HUES6 (cell line): ENCODE data around the gene ATF4.
A peak's percentile ranks its signal among the peaks of the same experiment; 100 is the strongest.
"Not testable (repeated sequence)": the region's sequence is repeated elsewhere in the genome, so short reads cannot be mapped to it uniquely, and the experiment has no call there.

Source experiments
- H3K27ac ChIP-seq: 2 replicates; pipeline ENCODE4 v1.7.0; 2013; ENCODE audit warnings: low read depth, mild to moderate bottlenecking, low read length, inconsistent platforms
- H3K27me3 ChIP-seq: 2 replicates; pipeline ENCODE4 v1.6.1; 2013; ENCODE audit warnings: low read length; ENCODE audit not compliant: control insufficient read depth, insufficient read depth
- H3K36me3 ChIP-seq: 2 replicates; pipeline ENCODE4 v1.6.1; 2013; ENCODE audit warnings: low read length; ENCODE audit not compliant: control insufficient read depth, insufficient read depth
- H3K4me1 ChIP-seq: 2 replicates; pipeline ENCODE4 v1.6.1; 2013; ENCODE audit warnings: low read length; ENCODE audit not compliant: control insufficient read depth, insufficient read depth
- H3K4me3 ChIP-seq: 2 replicates; pipeline ENCODE4 v1.5.1; 2013; ENCODE audit warnings: low read depth, low read length
- H3K9ac ChIP-seq: one replicate; pipeline ENCODE4 v1.6.1; 2013; ENCODE audit warnings: mild to moderate bottlenecking, low read length
- H3K9me3 ChIP-seq: 2 replicates; pipeline ENCODE4 v1.6.1; 2013; ENCODE audit warnings: low read depth, low read length; ENCODE audit not compliant: control insufficient read depth, insufficient read depth

Gene ATF4

GRCh38 chr22:39500101-39500500, 20.3 kb upstream of the ATF4 start:
- H3K27me3 ChIP-seq = peaks cover 22% of the 10 kb centered on the region
- no peak overlapping the region for H3K27ac ChIP-seq
- no peak overlapping the region for H3K4me3 ChIP-seq
- H3K9ac ChIP-seq = no peak overlapping the region
- peaks cover 19% of the 10 kb centered on the region for H3K4me1 ChIP-seq
- no peaks in the 10 kb centered on the region for H3K9me3 ChIP-seq
- H3K36me3 ChIP-seq = peaks cover 13% of the 10 kb centered on the region

- no peak overlapping the region for H3K9ac ChIP-seq
- no peaks in the 10 kb centered on the region for H3K9me3 ChIP-seq
- peaks cover 19% of the 10 kb centered on the region for H3K4me1 ChIP-seq
- H3K36me3 ChIP-seq = peaks cover 28% of the 10 kb centered on the region
- peaks cover 37% of the 10 kb centered on the region for H3K27me3 ChIP-seq
- peak overlapping the region; percentile 82 for H3K4me3 ChIP-seq
- H3K27ac ChIP-seq = no peak overlapping the region
These were observed 18.7 kb upstream of the ATF4 start for GRCh38 chr22:39501644-39502108.

GRCh38 chr22:39502109-39502788, 18.1 kb upstream of the ATF4 start, which contains the start of gene MIEF1:
TSS of gene MIEF1 (plus strand) at chr22:39502290. CDS start at chr22:39511295, 9,005 bp downstream.
- Histone ChIP-seq H3K4me3 (peak within 1 kb of the TSS; percentile 82), H3K9me3 (no peaks in the 10 kb centered on the region), H3K9ac (peak within 1 kb of the TSS; percentile 85), H3K36me3 (peaks cover 33% of the 10 kb centered on the region), H3K27me3 (peaks cover 41% of the 10 kb centered on the region), H3K27ac (no peak within 1 kb of the TSS), H3K4me1 (peaks cover 19% of the 10 kb centered on the region)

DNA sequence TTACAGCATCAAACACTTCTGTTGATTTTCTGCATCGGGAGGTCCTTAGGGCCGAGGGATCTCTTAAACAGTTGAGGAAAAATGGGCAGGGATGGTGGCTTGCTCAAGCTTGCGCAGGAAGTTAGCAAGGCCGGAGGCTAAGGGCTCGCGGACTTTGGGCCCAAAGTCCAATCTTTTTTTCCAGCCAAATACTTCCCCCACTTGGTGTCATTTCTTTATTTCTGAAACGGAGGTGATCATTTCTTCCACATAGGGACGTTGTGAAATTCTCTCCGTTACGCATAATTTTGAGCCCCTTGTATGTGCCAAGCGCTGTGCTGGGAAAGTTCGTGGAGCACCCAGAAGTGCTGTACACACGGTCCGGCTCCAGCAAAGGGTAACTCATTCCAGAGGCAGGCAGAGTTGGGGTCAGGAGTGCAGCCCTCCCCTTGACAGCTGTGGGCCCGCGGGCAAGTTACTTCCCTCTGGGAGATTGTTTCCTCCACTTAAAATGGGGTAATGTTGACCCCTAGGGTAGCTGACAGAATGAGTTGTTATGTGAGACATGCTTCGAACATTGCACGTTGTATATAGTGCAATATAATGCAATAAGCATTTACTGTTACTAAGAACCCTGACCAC, 17.5 kb upstream of the ATF4 start:
- H3K27me3 ChIP-seq = peaks cover 43% of the 10 kb centered on the region
- H3K4me1 ChIP-seq = peaks cover 19% of the 10 kb centered on the region
- no peak overlapping the region for H3K27ac ChIP-seq
- no peaks in the 10 kb centered on the region for H3K9me3 ChIP-seq
- peak overlapping the region; percentile 85 for H3K9ac ChIP-seq
- peaks cover 36% of the 10 kb centered on the region for H3K36me3 ChIP-seq
- H3K4me3 ChIP-seq = peak overlapping the region; percentile 82

- Histone ChIP-seq H3K4me3 (peak overlapping the region; percentile 82; the same call in 1 of the 2 replicates), H3K27ac (no peak overlapping the region), H3K27me3 (peaks cover 45% of the 10 kb centered on the region), H3K36me3 (peaks cover 43% of the 10 kb centered on the region), H3K9me3 (no peaks in the 10 kb centered on the region), H3K4me1 (peaks cover 18% of the 10 kb centered on the region), H3K9ac (no peak overlapping the region)
These were observed 16.7 kb upstream of the ATF4 start for GRCh38 chr22:39503630-39504029.

- Histone ChIP-seq H3K36me3 (peaks cover 45% of the 10 kb centered on the region), H3K27me3 (peaks cover 46% of the 10 kb centered on the region), H3K27ac (no peak overlapping the region), H3K9me3 (no peaks in the 10 kb centered on the region), H3K9ac (no peak overlapping the region), H3K4me3 (no peak overlapping the region), H3K4me1 (peaks cover 17% of the 10 kb centered on the region)
These were observed 16.3 kb upstream of the ATF4 start for GRCh38 chr22:39504071-39504470.

GRCh38 chr22:39507021-39507420, 13.3 kb upstream of the ATF4 start:
- H3K9ac ChIP-seq, H3K4me1 ChIP-seq, H3K4me3 ChIP-seq, H3K27ac ChIP-seq, H3K9me3 ChIP-seq: not testable (repeated sequence)
- peaks cover 69% of the 10 kb centered on the region for H3K27me3 ChIP-seq
- H3K36me3 ChIP-seq = peaks cover 69% of the 10 kb centered on the region

DNA sequence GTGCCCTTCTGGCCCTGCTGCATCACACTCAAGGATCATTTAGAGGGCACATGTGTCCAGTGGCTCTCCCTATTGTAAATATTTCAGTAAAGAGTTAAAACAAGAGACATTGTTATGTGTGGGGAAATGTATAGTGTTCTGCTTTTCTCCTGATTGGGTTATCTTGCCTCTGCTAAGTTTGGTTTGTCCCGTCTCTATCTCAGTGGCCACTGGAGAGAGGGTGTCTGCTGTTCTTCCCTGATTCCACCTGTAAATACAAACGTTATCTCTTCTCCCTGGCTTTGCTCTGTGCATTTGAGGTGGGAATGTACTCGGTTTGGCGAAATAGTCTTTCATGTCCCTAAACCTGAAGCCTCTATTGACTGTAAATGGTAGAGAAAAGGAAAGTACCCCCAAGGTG, 12.0 kb upstream of the ATF4 start:
- H3K36me3 ChIP-seq = peaks cover 80% of the 10 kb centered on the region
- no peaks in the 10 kb centered on the region for H3K9me3 ChIP-seq
- H3K27me3 ChIP-seq = peaks cover 76% of the 10 kb centered on the region
- H3K27ac ChIP-seq = no peak overlapping the region
- no peak overlapping the region for H3K9ac ChIP-seq
- H3K4me1 ChIP-seq = 0 out of 2 replicates have a peak, but pooled peaks cover under 1% of the 10 kb centered on the region
- H3K4me3 ChIP-seq = no peak overlapping the region

- H3K4me3 ChIP-seq = no peak overlapping the region
- no peaks in the 10 kb centered on the region for H3K4me1 ChIP-seq
- H3K27ac ChIP-seq = no peak overlapping the region
- no peak overlapping the region for H3K9ac ChIP-seq
- no peaks in the 10 kb centered on the region for H3K9me3 ChIP-seq
- H3K36me3 ChIP-seq = peaks cover 84% of the 10 kb centered on the region
- H3K27me3 ChIP-seq = peaks cover 79% of the 10 kb centered on the region
These were observed 9.7 kb upstream of the ATF4 start for GRCh38 chr22:39510529-39511149.

DNA sequence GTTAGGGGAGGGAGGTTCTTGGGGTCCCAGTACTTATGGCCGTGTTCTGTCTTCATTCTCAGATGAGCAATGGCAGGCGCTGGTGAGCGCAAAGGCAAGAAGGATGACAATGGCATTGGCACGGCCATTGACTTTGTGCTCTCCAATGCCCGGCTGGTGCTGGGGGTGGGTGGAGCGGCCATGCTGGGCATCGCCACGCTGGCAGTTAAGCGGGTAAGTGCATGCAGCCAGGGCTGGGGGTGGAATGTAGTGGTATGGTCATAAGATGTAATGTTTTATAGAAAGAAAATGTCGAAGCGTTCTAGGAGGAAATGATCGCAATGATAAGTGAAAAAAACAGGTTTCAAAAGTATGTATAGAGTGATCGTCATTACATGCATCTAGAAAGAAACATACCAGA, 9.1 kb upstream of the ATF4 start:
- no peak overlapping the region for H3K4me3 ChIP-seq
- H3K9me3 ChIP-seq = no peaks in the 10 kb centered on the region
- H3K27ac ChIP-seq = no peak overlapping the region
- no peak overlapping the region for H3K9ac ChIP-seq
- H3K27me3 ChIP-seq = peaks cover 73% of the 10 kb centered on the region
- H3K4me1 ChIP-seq = no peaks in the 10 kb centered on the region
- H3K36me3 ChIP-seq = peaks cover 84% of the 10 kb centered on the region

DNA sequence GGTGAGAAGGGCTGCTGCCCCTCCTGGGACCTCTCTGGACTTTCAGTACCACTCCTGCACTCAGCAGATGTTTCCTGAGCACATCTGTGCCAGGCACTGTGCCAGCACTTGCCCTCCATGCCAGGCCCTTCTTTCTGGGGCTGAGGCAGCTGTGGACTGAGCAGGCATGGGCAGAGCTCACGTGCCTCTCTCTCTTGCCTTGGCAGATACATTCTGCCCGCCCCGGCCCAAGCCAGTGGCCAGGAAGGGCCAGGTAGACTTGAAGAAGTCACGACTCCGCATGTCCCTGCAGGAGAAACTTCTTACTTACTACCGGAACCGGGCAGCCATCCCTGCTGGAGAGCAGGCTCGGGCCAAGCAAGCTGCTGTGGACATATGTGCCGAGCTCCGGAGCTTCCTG, 8.3 kb upstream of the ATF4 start:
- Histone ChIP-seq H3K9me3 (no peaks in the 10 kb centered on the region), H3K27ac (no peak overlapping the region), H3K27me3 (peaks cover 65% of the 10 kb centered on the region), H3K9ac (no peak overlapping the region), H3K4me1 (no peaks in the 10 kb centered on the region), H3K36me3 (peaks cover 80% of the 10 kb centered on the region), H3K4me3 (no peak overlapping the region)
